ENCODE results near the gene PCDHB1. TPM values are rescaled to one million over a fixed set of nuclear protein-coding genes. Genes with fewer than 3 reads are reported as not detected.

PCDHB1 gene
- under 0.01 TPM for total RNA-seq

GRCh38 chr5:141050622-141051520 lies at the start of gene PCDHB1:
TSS of gene PCDHB1 (plus strand) at chr5:141051374. CDS start at chr5:141051471, 97 bp downstream.
- no peak for DNase-seq (ENCODE audit: low read depth in 2 of 3, low spot score in 2 of 3)

GRCh38 chr5:141001446-141001843 lies 49.7 kb upstream of the PCDHB1 start:
- DNase-seq (ENCODE audit: low read depth in 2 of 3, low spot score in 2 of 3): no peak

DNA sequence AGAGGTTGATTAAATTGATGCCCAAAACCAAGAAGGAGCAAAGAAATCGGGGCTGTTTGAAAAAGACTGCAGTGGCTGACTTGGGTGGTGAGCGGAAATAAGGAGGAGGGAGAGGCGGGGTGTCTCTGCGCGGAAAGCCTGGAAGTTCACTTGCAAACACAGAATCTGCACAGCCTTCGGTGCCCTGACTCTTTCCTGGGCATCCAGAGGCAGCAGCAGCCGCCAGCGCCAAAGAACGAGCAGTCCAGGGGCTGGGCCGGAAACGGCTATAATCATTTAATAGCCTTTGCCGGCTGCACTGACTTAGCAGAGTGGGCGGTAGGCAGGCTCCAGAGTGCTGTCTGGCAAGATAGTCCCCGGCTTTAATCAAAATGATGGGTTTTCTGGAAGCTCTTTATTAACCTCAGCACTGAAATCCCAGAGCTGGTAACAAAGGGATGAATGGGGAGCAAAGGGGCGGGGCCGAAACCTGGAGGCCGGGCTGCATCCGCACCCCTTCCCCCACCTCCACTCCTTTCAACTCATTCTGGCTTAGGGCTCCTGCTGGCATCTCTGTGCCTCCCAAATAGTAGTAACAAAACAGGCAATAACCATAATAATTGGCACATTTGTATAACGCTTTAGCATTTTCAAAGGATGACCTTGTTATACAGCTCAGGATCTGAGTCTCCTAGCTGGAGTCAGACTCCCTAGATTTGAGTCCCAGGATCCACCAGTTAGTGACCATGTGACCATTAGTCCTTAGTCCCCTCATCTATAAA lies 49.1 kb upstream of the PCDHB1 start:
- no peak for DNase-seq (ENCODE audit: low read depth in 2 of 3, low spot score in 2 of 3)

DNA sequence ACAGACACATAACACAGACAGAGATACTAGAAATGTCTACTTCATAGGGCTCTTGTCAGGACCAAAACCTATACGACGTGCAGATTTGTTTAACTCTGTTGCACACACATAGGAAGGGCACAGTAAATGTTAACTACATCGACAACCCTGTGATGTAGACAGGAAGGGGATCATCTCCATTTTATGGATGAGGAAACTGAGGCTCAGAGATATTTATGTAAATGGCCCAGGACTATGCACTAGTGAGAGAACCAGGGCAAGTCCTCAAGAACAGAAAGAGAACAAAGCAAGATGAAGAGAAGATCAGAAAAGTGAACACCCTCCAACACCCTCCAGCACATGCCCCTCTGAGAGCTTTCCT lies 48.6 kb upstream of the PCDHB1 start:
- DNase-seq (ENCODE audit: low read depth in 2 of 3, low spot score in 2 of 3): no peak

- no peak for DNase-seq (ENCODE audit: low read depth in 2 of 3, low spot score in 2 of 3)
These were observed 48.1 kb upstream of the PCDHB1 start for GRCh38 chr5:141003031-141003430.

GRCh38 chr5:141003791-141004611 lies 47.2 kb upstream of the PCDHB1 start:
- DNase-seq (ENCODE audit: low read depth in 2 of 3, low spot score in 2 of 3): no peak

- no peak for DNase-seq (ENCODE audit: low read depth in 2 of 3, low spot score in 2 of 3)
These were observed 43.4 kb upstream of the PCDHB1 start for GRCh38 chr5:141007791-141008190.

DNA sequence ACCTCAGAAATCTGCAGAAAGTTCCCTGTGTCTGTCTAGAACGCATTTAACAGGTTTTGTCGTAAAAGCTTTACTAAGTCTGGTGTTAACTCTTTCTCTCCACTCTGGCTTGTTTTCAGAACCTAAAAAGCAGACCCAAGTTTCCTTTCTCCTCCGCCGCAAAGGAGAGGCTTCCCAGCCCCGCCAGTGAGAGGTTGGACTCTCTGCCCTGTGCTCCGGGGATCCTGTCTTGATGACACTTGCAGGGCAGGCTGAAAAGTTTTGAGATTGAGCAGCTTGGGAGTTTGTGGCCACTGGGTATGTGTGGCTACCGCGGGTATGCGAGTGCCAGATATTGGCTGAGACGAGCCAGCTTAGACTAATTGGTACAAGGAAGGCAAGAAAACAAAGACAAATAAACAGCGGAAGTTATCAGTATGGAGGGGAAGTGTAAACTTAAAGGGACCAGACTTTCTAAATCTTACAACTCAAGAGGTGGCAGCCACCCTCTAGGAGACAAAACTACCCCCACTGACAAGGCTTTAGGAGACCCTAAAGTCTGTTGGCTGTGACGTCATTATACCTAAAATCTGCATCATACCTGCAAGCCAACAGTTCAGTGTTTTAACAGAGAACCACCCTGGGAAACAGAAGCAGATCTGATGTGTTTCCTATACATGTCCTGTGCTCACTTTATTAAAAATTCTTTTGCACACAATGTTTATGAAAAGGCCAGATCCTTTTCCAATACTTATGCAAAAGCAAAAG lies 41.0 kb upstream of the PCDHB1 start:
- DNase-seq (ENCODE audit: low read depth in 2 of 3, low spot score in 2 of 3): no peak

- no peak for DNase-seq (ENCODE audit: low read depth in 2 of 3, low spot score in 2 of 3)
These were observed 33.2 kb upstream of the PCDHB1 start for GRCh38 chr5:141017943-141018342.

- DNase-seq (ENCODE audit: low read depth in 2 of 3, low spot score in 2 of 3): no peak
These were observed 28.8 kb upstream of the PCDHB1 start for GRCh38 chr5:141022384-141022783.

GRCh38 chr5:141031006-141031405 lies 20.2 kb upstream of the PCDHB1 start:
- no peak for DNase-seq (ENCODE audit: low read depth in 2 of 3, low spot score in 2 of 3)

DNA sequence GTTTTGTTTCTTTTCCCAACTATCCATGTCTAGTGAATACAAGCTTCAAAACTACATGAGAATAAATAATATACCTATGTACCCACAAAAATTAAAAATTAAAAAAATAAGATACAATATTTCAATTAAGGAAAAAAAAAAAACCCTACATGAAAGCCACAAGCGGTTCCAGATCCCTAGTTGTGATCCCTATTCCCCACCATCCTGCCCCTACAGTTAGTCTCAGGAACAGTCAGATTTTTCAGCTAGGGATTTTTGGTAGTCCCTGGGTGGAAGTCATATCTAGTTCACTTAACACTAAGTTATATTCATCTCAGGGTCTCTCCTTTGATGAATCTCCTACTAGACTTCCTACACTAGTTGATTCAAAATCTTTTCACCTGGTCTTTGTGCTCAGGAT lies 18.5 kb upstream of the PCDHB1 start:
- DNase-seq (ENCODE audit: low read depth in 2 of 3, low spot score in 2 of 3): no peak

GRCh38 chr5:141039061-141039460 lies 12.1 kb upstream of the PCDHB1 start:
- DNase-seq (ENCODE audit: low read depth in 2 of 3, low spot score in 2 of 3): no peak

GRCh38 chr5:141039517-141039916 lies 11.7 kb upstream of the PCDHB1 start:
- DNase-seq (ENCODE audit: low read depth in 2 of 3, low spot score in 2 of 3): no peak

- DNase-seq (ENCODE audit: low read depth in 2 of 3, low spot score in 2 of 3): peak in 1 of 3 donors; percentile 10
These were observed 10.9 kb upstream of the PCDHB1 start for GRCh38 chr5:141040093-141040770.

GRCh38 chr5:141040771-141041426 lies 10.3 kb upstream of the PCDHB1 start:
- DNase-seq (ENCODE audit: low read depth in 2 of 3, low spot score in 2 of 3): peak; percentile 3 to 83 (median 77)

- no peak for DNase-seq (ENCODE audit: low read depth in 2 of 3, low spot score in 2 of 3)
These were observed 9.8 kb upstream of the PCDHB1 start for GRCh38 chr5:141041427-141041785.

DNA sequence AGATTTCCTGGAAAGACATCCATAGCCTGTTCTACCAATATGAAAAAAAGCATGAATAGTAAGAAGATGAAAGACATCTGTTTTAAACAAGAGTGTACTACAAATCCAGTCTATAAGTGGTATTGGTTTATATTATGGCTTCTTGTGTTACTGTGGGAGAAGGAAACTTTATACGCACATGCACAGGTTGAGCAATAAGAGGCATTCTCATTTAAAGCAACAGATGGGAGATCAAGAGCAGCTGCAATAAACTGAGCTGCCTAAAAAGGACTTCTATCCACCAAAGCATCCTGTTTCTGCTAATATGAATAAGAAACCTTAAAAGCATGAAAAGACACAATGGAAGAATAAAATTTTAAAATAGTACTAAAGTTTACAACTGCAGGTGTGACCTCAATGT lies 8.6 kb upstream of the PCDHB1 start:
- DNase-seq (ENCODE audit: low read depth in 2 of 3, low spot score in 2 of 3): no peak

DNA sequence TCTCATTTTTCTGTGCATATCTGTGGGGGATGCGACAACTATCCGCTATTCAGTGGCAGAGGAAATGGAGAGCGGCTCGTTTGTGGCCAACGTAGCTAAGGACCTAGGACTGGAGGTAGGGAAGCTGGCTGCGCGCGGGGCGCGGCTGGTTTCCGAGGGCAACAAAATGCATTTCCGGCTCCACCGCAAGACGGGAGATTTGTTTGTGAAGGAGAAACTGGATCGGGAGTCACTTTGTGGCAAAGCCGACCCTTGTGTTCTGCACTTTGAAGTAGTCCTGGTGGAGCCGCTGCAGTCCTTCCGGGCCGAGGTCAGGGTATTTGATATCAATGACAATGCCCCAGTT lies 320 bp downstream of the PCDHB1 start:
- no peak for DNase-seq (ENCODE audit: low read depth in 2 of 3, low spot score in 2 of 3)
